ENCODE results near the gene CFAP53.

Gene CFAP53

DNA sequence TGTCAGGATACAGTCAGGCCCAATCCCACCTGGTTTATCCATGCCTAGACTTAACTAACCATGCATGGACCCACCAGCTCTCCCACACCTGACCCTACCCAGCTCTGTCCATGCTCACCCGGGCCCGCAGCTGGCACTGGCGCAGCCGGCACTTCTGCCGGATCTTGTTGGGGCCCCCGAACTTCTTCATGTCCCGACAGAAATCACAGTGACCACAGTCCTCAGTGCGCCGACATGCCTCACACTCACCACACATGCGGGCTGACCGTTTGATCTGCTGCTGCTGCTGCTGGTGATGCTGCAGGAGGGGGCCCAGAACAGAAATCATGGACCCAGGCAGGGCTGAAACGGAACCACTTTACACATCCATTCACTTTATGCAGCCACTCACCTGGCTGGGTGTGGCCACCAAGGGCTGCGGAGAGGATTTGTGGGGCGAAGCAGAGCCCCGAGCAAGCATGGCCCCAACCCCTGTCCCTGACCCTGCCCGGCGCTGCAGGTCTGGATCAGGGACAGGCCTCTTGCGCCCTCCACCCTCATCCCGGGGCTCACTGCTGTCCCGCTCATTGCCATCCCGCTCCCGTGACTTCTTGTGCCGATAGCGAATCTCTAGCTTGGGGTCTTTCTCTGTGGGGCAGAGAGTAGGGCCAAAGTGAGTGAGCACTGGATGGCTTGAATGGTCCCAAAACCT, 19.5 kb upstream of the CFAP53 start:
- H3K4me3 ChIP-seq (replicated peaks; ENCODE audit: low read depth, low read length), result peak overlapping the region; percentile 91
- no peak for DNase-seq (ENCODE audit: extremely low read depth, insufficient read length)
- H3K27me3 ChIP-seq (replicated peaks; ENCODE audit: control insufficient read depth, insufficient read depth, low read length), result no peaks in the 10 kb centered on the region
- H3K36me3 ChIP-seq (ENCODE audit: control insufficient read depth, insufficient read depth, low read length), result peaks cover 33% of the 10 kb centered on the region
- TF ChIP-seq, protein P1, sequence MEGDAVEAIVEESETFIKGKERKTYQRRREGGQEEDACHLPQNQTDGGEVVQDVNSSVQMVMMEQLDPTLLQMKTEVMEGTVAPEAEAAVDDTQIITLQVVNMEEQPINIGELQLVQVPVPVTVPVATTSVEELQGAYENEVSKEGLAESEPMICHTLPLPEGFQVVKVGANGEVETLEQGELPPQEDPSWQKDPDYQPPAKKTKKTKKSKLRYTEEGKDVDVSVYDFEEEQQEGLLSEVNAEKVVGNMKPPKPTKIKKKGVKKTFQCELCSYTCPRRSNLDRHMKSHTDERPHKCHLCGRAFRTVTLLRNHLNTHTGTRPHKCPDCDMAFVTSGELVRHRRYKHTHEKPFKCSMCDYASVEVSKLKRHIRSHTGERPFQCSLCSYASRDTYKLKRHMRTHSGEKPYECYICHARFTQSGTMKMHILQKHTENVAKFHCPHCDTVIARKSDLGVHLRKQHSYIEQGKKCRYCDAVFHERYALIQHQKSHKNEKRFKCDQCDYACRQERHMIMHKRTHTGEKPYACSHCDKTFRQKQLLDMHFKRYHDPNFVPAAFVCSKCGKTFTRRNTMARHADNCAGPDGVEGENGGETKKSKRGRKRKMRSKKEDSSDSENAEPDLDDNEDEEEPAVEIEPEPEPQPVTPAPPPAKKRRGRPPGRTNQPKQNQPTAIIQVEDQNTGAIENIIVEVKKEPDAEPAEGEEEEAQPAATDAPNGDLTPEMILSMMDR (IDR thresholded peaks at IDR 0.05; ENCODE audit: insufficient read depth, low read length, poor library complexity, severe bottlenecking), result no peak

DNA sequence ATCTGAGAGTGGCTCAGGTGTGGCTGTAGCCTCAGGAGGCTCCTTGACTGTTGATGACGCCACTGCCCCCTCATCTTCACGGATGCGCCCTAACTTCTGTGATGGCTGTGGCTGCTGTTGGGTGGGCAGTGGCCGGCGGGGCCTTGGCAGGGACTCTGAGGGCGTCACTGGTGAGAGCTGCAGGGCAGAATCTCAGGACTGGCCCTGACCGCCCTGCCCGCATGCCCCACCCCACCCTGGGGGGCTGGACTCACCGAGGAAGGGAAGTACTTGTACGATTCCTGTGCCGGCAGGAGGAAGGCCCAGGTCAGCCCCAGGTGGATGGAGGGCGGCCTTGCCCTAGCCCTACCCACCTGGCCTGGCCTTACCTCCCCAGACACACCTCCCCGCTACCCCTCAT, 18.8 kb upstream of the CFAP53 start:
- H3K27me3 ChIP-seq (replicated peaks; ENCODE audit: control insufficient read depth, insufficient read depth, low read length), result no peaks in the 10 kb centered on the region
- TF ChIP-seq, protein P1 (IDR thresholded peaks at IDR 0.05; ENCODE audit: insufficient read depth, low read length, poor library complexity, severe bottlenecking), result no peak
- DNase-seq (ENCODE audit: extremely low read depth, insufficient read length), result no peak

DNA sequence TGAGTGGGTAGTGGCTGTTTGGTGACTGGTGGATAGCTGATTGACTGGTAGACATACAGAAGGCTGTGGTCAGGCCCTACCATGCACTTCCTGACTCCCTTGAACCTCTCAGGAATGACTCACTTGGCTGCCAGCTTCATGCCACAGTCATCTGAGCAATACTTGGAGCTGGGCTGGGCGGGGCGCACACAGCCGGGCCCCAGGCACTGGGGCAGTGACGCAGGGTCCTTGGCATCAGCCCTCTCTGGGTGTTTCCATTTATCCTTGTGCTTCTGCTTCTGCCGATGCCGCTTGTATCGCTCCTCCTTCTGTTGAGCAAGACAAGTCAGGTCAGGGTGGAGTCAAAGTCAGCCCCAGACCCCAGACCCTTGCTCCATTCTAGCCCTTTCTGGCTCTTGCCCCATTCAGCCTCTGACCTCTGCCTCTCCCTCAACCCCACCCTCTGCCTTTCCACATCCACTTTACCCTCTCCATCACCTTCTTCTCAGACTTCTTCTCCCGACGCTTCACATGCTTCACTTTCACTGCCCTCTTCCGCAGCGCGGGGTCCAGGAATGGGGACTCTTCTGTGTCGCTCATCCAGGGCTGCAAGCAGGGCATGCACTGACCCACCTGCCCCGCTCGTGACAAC, 18.1 kb upstream of the CFAP53 start:
- no peaks in the 10 kb centered on the region for H3K27me3 ChIP-seq (replicated peaks; ENCODE audit: control insufficient read depth, insufficient read depth, low read length)
- TF ChIP-seq, protein P1 (IDR thresholded peaks at IDR 0.05; ENCODE audit: insufficient read depth, low read length, poor library complexity, severe bottlenecking), result no peak
- H3K4me3 ChIP-seq (replicated peaks; ENCODE audit: low read depth, low read length), result no peak overlapping the region
- DNase-seq (ENCODE audit: extremely low read depth, insufficient read length), result no peak
- H3K36me3 ChIP-seq (ENCODE audit: control insufficient read depth, insufficient read depth, low read length), result peaks cover 33% of the 10 kb centered on the region

More for the DNA sequence above, 18.8 kb upstream of the CFAP53 start:
- Histone ChIP-seq H3K4me3 (replicated peaks; ENCODE audit: low read depth, low read length) (no peak overlapping the region), H3K36me3 (ENCODE audit: control insufficient read depth, insufficient read depth, low read length) (peaks cover 33% of the 10 kb centered on the region)

DNA sequence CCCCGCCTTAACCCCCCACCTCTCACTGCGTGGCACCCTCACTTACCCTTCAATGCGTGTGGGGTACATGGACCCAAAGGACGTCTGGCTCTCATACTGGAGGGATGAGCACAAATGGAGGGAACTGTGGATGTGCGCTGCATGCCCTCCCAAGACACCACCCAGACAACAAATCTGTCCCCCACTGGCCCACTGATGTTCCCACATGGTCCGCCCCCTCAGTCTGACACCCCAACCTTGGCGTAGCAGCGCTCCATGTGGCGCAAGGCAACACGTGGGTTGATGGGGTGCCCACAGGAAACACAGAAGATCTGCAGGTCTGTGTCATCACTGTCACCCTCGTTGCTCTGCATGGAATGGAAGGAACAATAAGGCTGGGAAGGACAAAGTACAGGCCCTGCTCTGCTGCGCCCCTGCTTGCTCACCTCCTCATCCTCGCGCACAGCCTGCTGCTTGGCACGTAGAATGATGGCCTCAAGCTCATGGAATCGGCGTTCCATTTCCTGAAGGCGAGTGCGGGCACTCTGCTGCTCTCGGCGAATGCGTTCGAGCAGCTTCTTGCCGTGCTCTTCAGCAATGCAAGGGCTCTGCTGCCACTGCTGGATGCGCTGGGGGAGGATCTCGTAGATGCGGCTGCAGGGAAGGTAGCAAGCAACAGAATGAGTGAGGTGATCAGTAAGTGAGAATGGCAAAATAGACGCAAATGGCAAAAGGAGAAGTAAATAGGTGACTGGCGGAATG, 17.3 kb upstream of the CFAP53 start:
- Histone ChIP-seq H3K4me3 (replicated peaks; ENCODE audit: low read depth, low read length) (no peak overlapping the region), H3K27me3 (replicated peaks; ENCODE audit: control insufficient read depth, insufficient read depth, low read length) (no peaks in the 10 kb centered on the region), H3K36me3 (ENCODE audit: control insufficient read depth, insufficient read depth, low read length) (peaks cover 33% of the 10 kb centered on the region)
- TF ChIP-seq, protein P1 (IDR thresholded peaks at IDR 0.05; ENCODE audit: insufficient read depth, low read length, poor library complexity, severe bottlenecking), result no peak
- no peak for DNase-seq (ENCODE audit: extremely low read depth, insufficient read length)

DNA sequence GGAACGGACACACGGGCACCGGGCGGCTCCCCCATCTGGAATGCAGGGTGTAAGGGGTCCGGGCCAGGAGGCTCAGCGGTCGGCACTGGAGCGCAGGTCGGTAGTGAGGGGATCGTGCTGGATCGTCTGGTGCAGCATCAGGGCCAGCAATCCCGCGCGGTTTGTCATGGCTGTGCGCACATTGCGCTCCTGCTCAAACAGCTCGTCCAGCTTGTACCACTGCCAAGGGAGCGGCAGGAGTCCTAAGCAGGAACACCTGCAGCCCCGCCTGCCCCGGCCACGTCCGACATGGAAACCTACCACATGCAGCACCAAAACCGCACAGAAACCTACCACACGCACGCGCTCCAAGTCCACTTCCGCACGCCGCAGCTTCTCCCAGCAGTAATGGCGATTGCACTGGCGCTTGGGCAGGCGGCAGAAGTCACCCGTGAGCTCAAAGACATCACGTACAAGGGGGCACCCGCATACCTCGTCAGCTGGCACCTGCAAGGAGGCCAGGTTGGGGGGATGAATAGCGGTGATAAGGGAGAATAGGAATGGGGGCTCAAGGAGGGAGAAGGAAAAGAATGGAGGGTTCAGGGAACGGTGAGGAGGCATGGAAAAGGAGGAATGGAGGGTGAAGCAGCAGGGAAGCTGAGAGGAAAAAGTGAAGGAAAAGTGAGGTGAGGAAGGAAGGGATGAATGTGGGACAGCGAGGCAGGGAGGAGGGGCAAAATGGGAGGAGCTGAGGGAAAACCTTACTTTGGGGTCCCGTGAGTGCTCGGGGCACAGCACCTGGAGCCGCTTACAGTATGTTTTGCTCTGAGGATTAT, 16.4 kb upstream of the CFAP53 start:
- no peaks in the 10 kb centered on the region for H3K27me3 ChIP-seq (replicated peaks; ENCODE audit: control insufficient read depth, insufficient read depth, low read length)
- TF ChIP-seq, protein P1 (IDR thresholded peaks at IDR 0.05; ENCODE audit: insufficient read depth, low read length, poor library complexity, severe bottlenecking), result no peak
- DNase-seq (ENCODE audit: extremely low read depth, insufficient read length), result no peak
- no peak overlapping the region for H3K4me3 ChIP-seq (replicated peaks; ENCODE audit: low read depth, low read length)
- H3K36me3 ChIP-seq (ENCODE audit: control insufficient read depth, insufficient read depth, low read length), result peaks cover 33% of the 10 kb centered on the region
